H9 (cell line): ENCODE measurements around the gene STMN1. TPM values are rescaled to one million over a fixed set of nuclear protein-coding genes. Genes with fewer than 3 reads are reported as not detected.
"Not testable (repeated sequence)": the region's sequence is repeated elsewhere in the genome, so short reads cannot be mapped to it uniquely, and the experiment has no call there.

Source experiments
- DNase-seq: peaks from one replicate; pipeline ENCODE4 v3.0.0-alpha.2; 2017
- H2AFZ ChIP-seq: one replicate; pipeline ENCODE4 v1.6.1; 2013; ENCODE audit warnings: mild to moderate bottlenecking, low read length, control low read depth, moderate library complexity
- H2AK5ac ChIP-seq: 2 replicates; pipeline ENCODE4 v1.6.1; 2013; ENCODE audit warnings: low read length, control low read depth, mixed read lengths; ENCODE audit not compliant: insufficient read length
- H2BK120ac ChIP-seq: one replicate; pipeline ENCODE4 v1.6.1; 2013; ENCODE audit warnings: low read depth, mild to moderate bottlenecking, low read length, control low read depth, inconsistent platforms; ENCODE audit not compliant: poor library complexity, severe bottlenecking
- H2BK12ac ChIP-seq: 2 replicates; pipeline ENCODE4 v1.6.1; 2013; ENCODE audit warnings: low read length, control low read depth, mixed read lengths, low read depth; ENCODE audit not compliant: insufficient read length
- H2BK15ac ChIP-seq: 2 replicates; pipeline ENCODE4 v1.6.1; 2013; ENCODE audit warnings: low read depth, low read length, control low read depth
- H2BK20ac ChIP-seq: one replicate; pipeline ENCODE4 v1.6.1; 2013; ENCODE audit warnings: low read depth, mild to moderate bottlenecking, low read length, control low read depth, inconsistent platforms; ENCODE audit not compliant: poor library complexity, severe bottlenecking
- H2BK5ac ChIP-seq: 2 replicates; pipeline ENCODE4 v1.6.1; 2013; ENCODE audit warnings: low read length, control low read depth, mixed read lengths; ENCODE audit not compliant: insufficient read length
- H3K14ac ChIP-seq: 2 replicates; pipeline ENCODE4 v1.6.1; 2013; ENCODE audit warnings: low read length, control low read depth; ENCODE audit not compliant: insufficient read depth
- H3K18ac ChIP-seq: 2 replicates; pipeline ENCODE4 v1.6.1; 2013; ENCODE audit warnings: low read depth, mild to moderate bottlenecking, mixed read lengths, low read length, control low read depth; ENCODE audit not compliant: insufficient read length
- H3K23ac ChIP-seq: 2 replicates; pipeline ENCODE4 v1.6.1; 2013; ENCODE audit warnings: low read length, control low read depth, mixed read lengths, low read depth; ENCODE audit not compliant: insufficient read length
- H3K23me2 ChIP-seq: 2 replicates; pipeline ENCODE4 v1.6.1; 2013; ENCODE audit warnings: low read depth, mild to moderate bottlenecking, mixed read lengths, low read length, control low read depth; ENCODE audit not compliant: insufficient read length, poor library complexity, severe bottlenecking
- H3K27ac ChIP-seq: 2 replicates; pipeline ENCODE4 v1.5.1; 2013; ENCODE audit warnings: low read length, control low read depth, mixed read lengths, low read depth; ENCODE audit not compliant: insufficient read length
- H3K27me3 ChIP-seq: 2 replicates; pipeline ENCODE4 v1.6.1; 2013; ENCODE audit warnings: low read length, control low read depth, inconsistent platforms; ENCODE audit not compliant: insufficient read depth
- H3K4ac ChIP-seq: 2 replicates; pipeline ENCODE4 v1.6.1; 2013; ENCODE audit warnings: low read depth, mild to moderate bottlenecking, control low read depth, inconsistent platforms, low read length, moderate library complexity
- H3K4me1 ChIP-seq: 2 replicates; pipeline ENCODE4 v1.6.1; 2013; ENCODE audit warnings: low read length, control low read depth, inconsistent platforms; ENCODE audit not compliant: insufficient read depth
- H3K4me2 ChIP-seq: 2 replicates; pipeline ENCODE4 v1.6.1; 2013; ENCODE audit warnings: low read length, control low read depth, mixed read lengths; ENCODE audit not compliant: insufficient read length, insufficient read depth
- H3K56ac ChIP-seq: 2 replicates; pipeline ENCODE4 v1.6.1; 2013; ENCODE audit warnings: low read depth, mild to moderate bottlenecking, mixed read lengths, low read length, control low read depth; ENCODE audit not compliant: insufficient read length
- H3K79me1 ChIP-seq: 2 replicates; pipeline ENCODE4 v1.6.1; 2013; ENCODE audit warnings: low read depth, mild to moderate bottlenecking, moderate library complexity, low read length, control low read depth, inconsistent platforms; ENCODE audit not compliant: insufficient read depth, poor library complexity, severe bottlenecking
- H3K79me2 ChIP-seq: 2 replicates; pipeline ENCODE4 v1.6.1; 2013; ENCODE audit warnings: low read length, control low read depth, inconsistent platforms; ENCODE audit not compliant: insufficient read depth
- H3K9ac ChIP-seq: 2 replicates; pipeline ENCODE4 v1.6.1; 2013; ENCODE audit warnings: low read length, control low read depth, mixed read lengths; ENCODE audit not compliant: insufficient read length; ENCODE audit errors: extremely low read depth
- H3K9me3 ChIP-seq: one replicate; pipeline ENCODE4 v1.6.1; 2013; ENCODE audit warnings: low read depth, low read length, inconsistent platforms; ENCODE audit not compliant: control insufficient read depth
- H3T11ph ChIP-seq: one replicate; pipeline ENCODE4 v1.6.1; 2013; ENCODE audit warnings: mild to moderate bottlenecking, low read length, control low read depth, inconsistent platforms
- H4K20me1 ChIP-seq: one replicate; pipeline ENCODE4 v1.6.1; 2013; ENCODE audit not compliant: control insufficient read depth, insufficient read length, insufficient read depth
- H4K5ac ChIP-seq: 2 replicates; pipeline ENCODE4 v1.6.1; 2013; ENCODE audit warnings: low read depth, mild to moderate bottlenecking, mixed read lengths, low read length, control low read depth; ENCODE audit not compliant: insufficient read length
- H4K8ac ChIP-seq: replicated peaks from 2 replicates; pipeline ENCODE4 v1.6.1; 2013; ENCODE audit warnings: low read length, control low read depth, mixed read lengths, low read depth; ENCODE audit not compliant: insufficient read length
- H4K91ac ChIP-seq: 2 replicates; pipeline ENCODE4 v1.6.1; 2013; ENCODE audit warnings: low read depth, mild to moderate bottlenecking, moderate library complexity, mixed read lengths, low read length, control low read depth; ENCODE audit not compliant: insufficient read length
- H3K27ac Mint-ChIP-seq, 3 experiments: 2 replicates in 2 of 3; 3 replicates in 1 of 3; pipeline ENCODE4 v1.8.0; 2020 to 2021; ENCODE audit warnings: mixed read lengths in 3 of 3, mild to moderate bottlenecking in 1 of 3, moderate library complexity in 1 of 3
- H3K27me3 Mint-ChIP-seq: 2 replicates; pipeline ENCODE4 v1.8.0; 2021; ENCODE audit warnings: low read depth, mild to moderate bottlenecking, moderate library complexity, mixed read lengths
- H3K36me3 Mint-ChIP-seq, 3 experiments: 2 replicates in 2 of 3; 3 replicates in 1 of 3; pipeline ENCODE4 v1.8.0; 2020 to 2021; ENCODE audit warnings: low read depth in 3 of 3, mixed read lengths in 3 of 3; ENCODE audit not compliant: insufficient read depth in 1 of 3
- H3K4me1 Mint-ChIP-seq, 2 experiments: 2 replicates each; pipeline ENCODE4 v1.8.0; 2020; ENCODE audit warnings: mixed read lengths in 2 of 2
- H3K4me3 Mint-ChIP-seq, 2 experiments: 2 replicates in 1 of 2; 3 replicates in 1 of 2; pipeline ENCODE4 v1.8.0; 2020 to 2021; ENCODE audit warnings: mild to moderate bottlenecking in 2 of 2, mixed read lengths in 2 of 2, moderate library complexity in 1 of 2
- H3K9me3 Mint-ChIP-seq, 2 experiments: 2 replicates in 1 of 2; 3 replicates in 1 of 2; pipeline ENCODE4 v1.8.0; 2020; ENCODE audit warnings: mild to moderate bottlenecking in 2 of 2, mixed read lengths in 2 of 2, moderate library complexity in 1 of 2
- CTCF ChIP-seq: fragments of 200-600 bp; sonication (generic); conservative IDR thresholded peaks from 3 replicates; pipeline ENCODE4 v1.8.0; 2021; ENCODE audit warnings: antibody characterized with exemption, mild to moderate bottlenecking
- WGBS: extraction: QIAGEN DNeasy Blood & Tissue Kit; methylation state at CpG from one replicate; pipeline ENCODE4 v1.1.7; 2013; ENCODE audit warnings: missing lambda C conversion rate, low lambda C conversion rate, mixed read lengths; ENCODE audit not compliant: insufficient read length; ENCODE audit errors: extremely low coverage; 5-methylcytosine and 5-hydroxymethylcytosine counted together
- total RNA-seq: library from RNA; stranded (reverse); gene quantifications from 2 replicates; pipeline ENCODE4 v1.2.1, GENCODE V29; 2021

Gene STMN1
- total RNA-seq, 1 experiment from 2014 or later = 500 TPM

GRCh38 chr1:25933479-25934365 lies 27.5 kb upstream of the STMN1 start:
- H4K20me1 ChIP-seq = no peaks in the 10 kb centered on the region
- H2BK20ac ChIP-seq = no peak overlapping the region
- H2AK5ac ChIP-seq = no peak overlapping the region
- no peak overlapping the region for H3K27ac ChIP-seq
- peaks cover 17% of the 10 kb centered on the region for H3K27me3 Mint-ChIP-seq
- no peaks in the 10 kb centered on the region for H3K79me2 ChIP-seq
- no peak overlapping the region for H3K27ac Mint-ChIP-seq
- H4K5ac ChIP-seq = no peak overlapping the region
- H3K18ac ChIP-seq = no peak overlapping the region
- no peak overlapping the region for H4K8ac ChIP-seq
- H3K56ac ChIP-seq = no peak overlapping the region
- H3K23ac ChIP-seq = no peak overlapping the region
- no peaks in the 10 kb centered on the region for H3K23me2 ChIP-seq
- H3K4me2 ChIP-seq = no peak overlapping the region
- no peaks in the 10 kb centered on the region for H3K9me3 ChIP-seq
- H3K9me3 Mint-ChIP-seq = no peaks in the 10 kb centered on the region
- H3K14ac ChIP-seq = no peak overlapping the region
- no peak overlapping the region for H3K9ac ChIP-seq
- no peaks in the 10 kb centered on the region for H3K27me3 ChIP-seq
- TF ChIP-seq CTCF = no peak
- no peak overlapping the region for H3K4ac ChIP-seq
- no peak overlapping the region for H3T11ph ChIP-seq
- no peaks in the 10 kb centered on the region for H3K79me1 ChIP-seq
- no peak overlapping the region for H2BK120ac ChIP-seq
- peak overlapping the region; percentile 60 for H2AFZ ChIP-seq
- H3K4me3 Mint-ChIP-seq = no peak overlapping the region
- H3K4me1 Mint-ChIP-seq = peaks cover 8 to 11% of the 10 kb centered on the region in 2 experiments; a peak in 3 of 4 replicates
- no peak overlapping the region for H2BK5ac ChIP-seq
- DNase-seq = no peak
- no peak overlapping the region for H2BK12ac ChIP-seq
- H3K36me3 Mint-ChIP-seq = no peaks in the 10 kb centered on the region
- H3K4me1 ChIP-seq = no peaks in the 10 kb centered on the region
- no peak overlapping the region for H4K91ac ChIP-seq
- no peak overlapping the region for H2BK15ac ChIP-seq
- WGBS = no CpG with 5 or more reads among the region's 13 CpGs

GRCh38 chr1:25932811-25933400 lies 26.7 kb upstream of the STMN1 start:
- not testable (repeated sequence) for H4K5ac ChIP-seq

More at GRCh38 chr1:25932811-25933400, 26.7 kb upstream of the STMN1 start:
- H2AFZ ChIP-seq, H3K4ac ChIP-seq, H3K14ac ChIP-seq, DNase-seq, H3K79me2 ChIP-seq, H3K27ac Mint-ChIP-seq, H3K27ac ChIP-seq, H2AK5ac ChIP-seq, H3K4me1 ChIP-seq, H2BK15ac ChIP-seq, H4K20me1 ChIP-seq, H4K8ac ChIP-seq, H3K9me3 ChIP-seq, H2BK120ac ChIP-seq, H3K56ac ChIP-seq, H3T11ph ChIP-seq, H2BK5ac ChIP-seq, H4K91ac ChIP-seq, H3K9ac ChIP-seq, H3K27me3 ChIP-seq, H2BK20ac ChIP-seq, H3K4me2 ChIP-seq, H3K23me2 ChIP-seq, H3K23ac ChIP-seq, H3K79me1 ChIP-seq, H2BK12ac ChIP-seq, H3K9me3 Mint-ChIP-seq, H3K18ac ChIP-seq, H3K36me3 Mint-ChIP-seq, H3K4me3 Mint-ChIP-seq: not testable (repeated sequence)
- WGBS = no CpG with 5 or more reads among the region's 12 CpGs
- peaks cover 17% of the 10 kb centered on the region for H3K27me3 Mint-ChIP-seq
- peaks cover 8 to 13% of the 10 kb centered on the region in 2 experiments; a peak in 3 of 4 replicates for H3K4me1 Mint-ChIP-seq
